GM19240 (cell line): ENCODE results near the gene MYH7B.

ENCODE experiments used
- DNase-seq: peaks from one replicate; pipeline ENCODE4 v3.0.0; 2011; ENCODE audit warnings: low spot score; ENCODE audit not compliant: insufficient read length

The MYH7B gene

DNA sequence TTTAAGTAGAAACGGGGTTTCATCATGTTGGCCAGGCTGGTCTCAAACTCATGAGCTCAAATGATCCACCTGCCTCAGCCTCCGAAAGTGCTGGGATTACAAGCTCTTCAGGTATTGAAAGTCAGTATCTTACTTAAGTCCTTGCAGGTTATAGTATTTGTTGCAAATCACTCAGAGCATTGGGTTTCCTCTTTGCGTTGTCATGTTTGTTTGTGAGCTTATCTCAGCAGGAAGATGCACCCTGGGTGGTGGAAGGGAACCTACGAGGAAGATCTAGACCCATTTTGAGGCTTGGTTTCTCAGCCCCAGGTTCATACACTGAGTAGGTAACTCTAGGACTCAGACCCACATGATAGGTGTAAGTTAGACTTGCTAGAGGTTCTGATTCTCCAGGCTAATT, 18.6 kb downstream of the MYH7B start:
- no peak for DNase-seq

GRCh38 chr20:34976286-34976685, 20.6 kb downstream of the MYH7B start:
- no peak for DNase-seq

DNA sequence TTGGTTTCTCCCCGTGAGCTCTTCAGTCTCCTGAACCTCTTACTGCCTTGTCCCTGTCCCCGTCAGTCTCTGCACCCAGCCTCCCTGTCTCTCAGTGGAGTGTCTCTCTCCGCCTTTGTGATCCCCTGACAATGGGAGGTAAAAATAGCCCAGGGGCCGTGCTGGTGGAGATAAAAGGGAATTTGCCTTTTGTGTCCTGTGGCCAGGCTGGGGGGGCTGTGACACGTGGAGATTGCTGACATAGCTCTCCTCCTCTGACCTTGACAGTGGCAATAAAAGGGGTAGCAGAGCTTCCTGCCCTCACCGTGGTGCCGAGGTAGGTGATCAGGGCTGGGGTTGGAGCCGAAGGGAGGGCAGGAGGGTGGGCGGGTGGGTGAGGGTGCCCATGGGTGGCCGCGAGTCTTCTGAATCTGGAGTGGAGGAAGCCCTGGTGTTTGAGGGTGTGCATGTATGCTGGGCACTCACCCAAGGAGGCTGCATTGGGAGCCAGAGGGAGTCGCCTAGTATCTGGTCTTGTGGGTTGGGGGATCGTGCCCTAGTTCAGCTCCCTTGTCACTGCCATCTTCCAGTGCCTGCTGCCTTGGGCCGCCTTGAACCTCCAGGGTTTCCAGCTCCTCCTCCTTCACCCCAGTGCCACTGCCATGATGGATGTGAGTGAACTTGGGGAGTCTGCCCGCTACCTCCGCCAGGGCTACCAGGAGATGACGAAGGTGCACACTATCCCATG, 21.9 kb downstream of the MYH7B start:
- no peak for DNase-seq

DNA sequence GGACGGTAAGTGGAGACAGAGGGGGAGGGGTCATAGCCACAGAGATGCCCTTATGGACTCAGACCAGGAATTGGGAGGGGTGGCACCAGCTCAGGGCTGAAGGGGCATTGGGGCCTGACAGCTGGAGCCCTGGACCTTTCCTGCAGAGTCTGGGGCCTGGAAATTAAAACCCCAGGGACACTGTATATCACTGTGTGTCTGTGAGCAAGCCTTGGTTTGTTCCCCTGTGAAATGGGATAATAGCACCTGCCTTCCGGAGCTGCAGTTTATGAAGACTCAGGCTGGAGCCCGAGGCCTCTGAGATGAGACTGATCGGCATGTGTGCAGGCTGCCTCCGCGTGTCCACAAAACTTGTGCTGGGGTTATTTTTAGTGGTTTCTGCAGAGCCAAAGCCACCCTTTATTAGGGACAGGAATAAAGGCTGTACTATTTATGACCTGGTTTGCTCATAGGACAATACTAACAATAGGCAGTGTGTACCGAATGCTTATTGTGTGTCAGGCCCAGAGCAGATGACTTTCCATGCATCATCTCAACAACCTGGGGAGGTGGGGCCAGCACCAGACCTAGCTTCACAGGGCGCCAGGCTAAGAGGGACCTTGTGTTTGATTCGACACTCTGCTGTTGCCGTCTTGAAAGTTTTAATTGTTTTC, 22.6 kb downstream of the MYH7B start:
- no peak for DNase-seq

GRCh38 chr20:34979366-34980153, 23.9 kb downstream of the MYH7B start:
- DNase-seq: no peak

GRCh38 chr20:34980543-34981233, 25.0 kb downstream of the MYH7B start:
- DNase-seq: no peak

- no peak for DNase-seq
These were observed 26.8 kb downstream of the MYH7B start for GRCh38 chr20:34982270-34983088.

DNA sequence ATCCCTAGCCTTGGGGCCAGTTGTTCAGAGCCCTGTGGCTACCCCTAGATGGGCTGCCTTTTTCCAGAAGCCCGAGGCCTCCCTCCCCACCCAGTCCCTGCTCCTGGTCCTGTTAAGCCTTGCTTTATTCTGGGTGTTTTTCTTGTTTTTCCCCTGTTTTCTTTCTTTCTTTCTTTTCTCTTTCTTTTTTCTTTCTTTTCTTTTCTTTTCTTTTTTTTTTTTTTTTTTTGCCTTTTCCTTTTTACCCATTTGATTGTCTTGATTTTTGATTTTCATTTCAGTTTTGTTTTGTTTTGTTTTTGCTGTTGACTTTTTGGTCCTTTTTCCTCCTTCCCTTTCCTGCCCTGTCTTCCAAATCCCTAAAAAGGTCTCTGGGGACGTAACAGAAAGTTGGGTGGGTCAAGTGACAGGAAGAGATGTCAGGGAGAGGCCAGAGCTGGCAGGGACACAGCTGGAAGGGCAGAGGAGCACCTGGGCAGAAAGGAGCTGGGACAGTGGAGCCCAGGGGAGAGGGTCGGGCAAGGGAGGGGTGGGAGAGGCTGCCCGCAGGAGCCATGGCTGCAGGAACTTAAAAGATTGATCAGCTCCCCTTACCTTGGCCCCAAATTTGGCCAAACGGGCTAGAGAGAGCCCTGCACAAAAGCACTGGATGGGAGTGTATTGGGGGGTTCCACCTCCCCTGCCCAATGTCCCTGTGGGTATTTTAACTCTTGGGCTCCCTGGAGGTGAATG, 27.6 kb downstream of the MYH7B start:
- DNase-seq: no peak

DNA sequence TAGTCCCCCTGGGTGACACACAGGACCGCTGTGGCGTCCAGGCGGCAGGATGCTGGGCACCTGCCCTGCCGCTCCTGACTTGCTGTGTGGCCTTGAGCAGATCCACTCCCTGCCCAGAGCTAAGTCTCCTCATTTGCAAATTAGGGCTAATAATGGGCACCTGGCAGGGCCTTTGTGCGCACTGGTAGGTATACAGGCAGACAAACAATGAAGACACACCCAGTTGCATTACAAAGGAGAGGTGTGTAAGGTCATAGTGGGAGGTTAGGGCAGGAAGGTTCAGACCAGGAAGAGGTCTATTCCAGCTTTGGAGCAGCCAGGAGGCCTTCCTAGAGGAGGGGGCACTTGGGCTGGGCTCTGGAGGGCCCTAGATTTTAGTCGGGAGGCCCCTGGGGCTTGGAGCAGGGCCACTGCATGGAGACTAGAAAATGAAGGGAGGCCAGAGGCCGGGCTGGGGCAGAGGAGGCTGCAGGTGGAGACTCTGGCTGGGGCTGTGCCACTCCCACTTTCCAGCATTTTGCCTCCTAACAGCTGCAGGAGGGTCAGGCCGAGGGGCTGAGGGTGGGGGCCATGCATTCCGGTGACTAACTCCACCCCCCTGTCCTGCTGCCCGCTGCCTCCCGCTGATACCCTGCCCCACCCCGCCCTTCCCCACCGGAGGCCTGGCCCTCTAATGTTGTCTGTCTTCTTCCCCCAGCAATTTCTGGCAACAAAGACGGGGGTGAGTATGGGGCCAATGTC, 28.5 kb downstream of the MYH7B start:
- DNase-seq: no peak

- DNase-seq: no peak
These were observed 29.1 kb downstream of the MYH7B start for GRCh38 chr20:34984756-34985261.

DNA sequence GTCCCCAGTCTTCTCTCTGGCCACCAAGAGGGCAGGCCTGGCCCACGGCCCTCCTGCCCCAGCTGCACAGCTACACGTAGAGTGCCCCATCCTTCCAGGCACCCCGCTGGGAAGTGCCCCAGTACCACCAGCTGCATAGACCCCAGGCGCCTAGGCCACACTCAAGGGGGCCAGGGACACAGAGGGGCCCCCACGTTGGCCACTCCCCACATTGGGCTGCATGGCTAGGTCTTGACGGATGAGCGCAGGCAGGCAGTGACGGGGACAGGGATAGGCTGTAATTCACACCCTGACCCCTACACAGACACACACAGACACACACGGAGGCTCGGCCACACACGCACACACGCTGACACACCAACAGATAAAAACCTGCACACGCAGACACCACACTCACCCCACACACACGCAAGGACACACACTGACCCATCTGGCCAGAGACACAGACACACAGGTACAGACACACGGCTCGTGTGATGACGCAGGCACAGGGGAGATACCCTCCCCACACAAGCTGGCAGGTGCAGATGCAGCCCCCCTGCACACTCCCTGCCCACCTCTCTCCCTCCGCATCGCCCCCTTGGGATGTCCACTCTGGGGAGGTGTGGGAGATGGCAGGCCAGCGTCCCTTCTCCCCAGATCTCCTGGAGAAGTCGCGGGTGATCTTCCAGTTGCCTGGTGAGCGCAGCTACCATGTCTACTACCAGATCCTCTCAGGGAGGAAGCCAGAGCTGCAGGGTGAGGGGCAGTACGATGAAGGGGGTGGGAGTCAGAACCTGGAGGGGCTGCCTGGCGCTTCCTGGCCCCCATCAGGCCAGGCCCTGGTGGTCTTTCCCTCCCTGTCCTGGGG, 30.0 kb downstream of the MYH7B start:
- DNase-seq: no peak

- no peak for DNase-seq
These were observed 30.9 kb downstream of the MYH7B start for GRCh38 chr20:34986311-34987287.

DNA sequence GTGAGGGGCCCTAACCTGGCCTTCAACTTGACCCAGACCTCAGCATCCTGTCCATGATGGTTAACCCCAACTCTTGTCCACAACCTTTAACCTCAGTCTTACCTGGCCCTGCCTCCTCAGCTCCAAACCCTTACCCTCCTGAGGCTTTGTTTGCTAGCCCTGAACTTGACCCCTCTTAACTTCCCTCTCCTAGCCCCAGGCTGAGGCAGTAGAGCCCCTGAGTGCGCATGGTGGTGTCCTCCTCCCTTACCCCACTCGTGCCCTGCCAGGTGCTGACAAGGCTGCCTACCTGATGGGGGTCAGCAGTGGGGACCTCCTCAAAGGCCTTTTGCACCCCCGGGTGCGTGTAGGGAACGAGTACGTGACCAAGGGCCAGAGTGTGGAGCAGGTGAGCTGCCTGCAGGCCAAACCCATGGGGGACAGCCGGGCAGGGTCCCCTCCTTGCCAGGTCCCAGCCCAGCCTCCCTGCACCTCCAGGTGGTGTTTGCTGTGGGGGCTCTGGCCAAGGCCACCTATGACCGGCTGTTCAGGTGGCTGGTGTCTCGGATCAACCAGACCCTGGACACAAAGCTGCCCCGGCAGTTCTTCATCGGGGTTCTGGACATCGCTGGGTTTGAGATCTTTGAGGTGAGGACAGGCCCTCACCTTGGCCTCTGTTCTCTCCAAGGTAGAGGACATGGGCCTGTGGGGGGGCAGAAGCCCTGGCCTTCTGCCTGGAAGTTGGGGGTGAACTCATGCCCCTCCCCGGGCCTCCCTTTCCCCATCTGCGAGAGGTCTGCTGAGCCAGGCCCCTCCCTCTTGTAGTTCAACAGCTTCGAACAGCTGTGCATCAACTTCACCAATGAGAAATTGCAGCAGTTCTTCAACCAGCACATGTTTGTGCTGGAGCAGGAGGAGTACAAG, 31.9 kb downstream of the MYH7B start:
- no peak for DNase-seq

DNA sequence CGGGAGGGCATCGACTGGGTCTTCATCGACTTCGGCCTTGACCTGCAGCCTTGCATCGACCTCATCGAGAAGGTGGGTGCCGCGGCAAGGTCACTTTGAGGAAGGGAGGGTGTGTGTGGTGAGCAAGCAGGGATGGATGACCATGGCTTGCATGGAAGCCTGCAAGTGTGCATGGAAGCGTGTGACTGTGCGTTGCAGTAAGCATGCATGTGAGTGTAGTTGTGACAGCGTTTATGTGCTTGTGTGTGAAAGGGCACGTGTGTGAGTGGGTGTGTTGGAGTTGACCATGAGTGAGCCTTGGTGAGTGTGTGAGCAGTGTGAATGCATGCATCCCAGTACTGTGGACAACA, 32.5 kb downstream of the MYH7B start:
- DNase-seq: no peak

GRCh38 chr20:34989118-34989517, 33.5 kb downstream of the MYH7B start:
- no peak for DNase-seq

- DNase-seq: no peak
These were observed 34.0 kb downstream of the MYH7B start for GRCh38 chr20:34989670-34990069.
